CD14-positive monocyte (primary cell): ENCODE results near the gene USP3. TPM values are rescaled to one million over a fixed set of nuclear protein-coding genes. Genes with fewer than 3 reads are reported as not detected.

Source experiments
- DNase-seq, 3 donors: peaks; one replicate each; pipeline ENCODE4 v3.0.0-alpha.2; 2011 to 2022
- H2AFZ ChIP-seq: 2 replicates; pipeline ENCODE4 v1.6.0; 2012; ENCODE audit warnings: mild to moderate bottlenecking, low read depth, low read length, inconsistent platforms; ENCODE audit not compliant: insufficient read depth, poor library complexity, severe bottlenecking
- H3K27ac ChIP-seq, 2 donors: 1 replicate in 1 of 2; 2 replicates in 1 of 2; pipeline ENCODE4 v1.5.1; 2012 to 2013; ENCODE audit warnings: low read length in 2 of 2, control low read depth in 1 of 2, inconsistent platforms in 1 of 2, low read depth in 1 of 2, mild to moderate bottlenecking in 1 of 2
- H3K27me3 ChIP-seq, 2 donors: one replicate each; pipeline versions ENCODE4 v1.6.0 to v1.6.1; 2011 to 2013; ENCODE audit warnings: low read length in 2 of 2; ENCODE audit not compliant: control insufficient read depth in 2 of 2, insufficient read depth in 2 of 2
- H3K36me3 ChIP-seq, 2 donors: replicated peaks in 1 of 2; 1 replicate in 1 of 2; 2 replicates in 1 of 2; pipeline versions ENCODE4 v1.5.1 to v1.6.1; 2012 to 2013; ENCODE audit warnings: low read length in 2 of 2, control low read depth in 1 of 2, inconsistent platforms in 1 of 2, mild to moderate bottlenecking in 1 of 2; ENCODE audit not compliant: insufficient read depth in 2 of 2, control insufficient read depth in 1 of 2
- H3K4me1 ChIP-seq, 2 donors: 1 replicate in 1 of 2; 2 replicates in 1 of 2; pipeline versions ENCODE4 v1.5.1 to v1.6.1; 2012 to 2013; ENCODE audit warnings: low read length in 2 of 2, control low read depth in 1 of 2, inconsistent platforms in 1 of 2, mild to moderate bottlenecking in 1 of 2, moderate library complexity in 1 of 2; ENCODE audit not compliant: insufficient read depth in 2 of 2, control insufficient read depth in 1 of 2
- H3K4me2 ChIP-seq: replicated peaks from 2 replicates; pipeline ENCODE3; 2012; ENCODE audit warnings: low read length, moderate library complexity, mild to moderate bottlenecking; ENCODE audit not compliant: poor library complexity, severe bottlenecking; ENCODE audit errors: extremely low read depth
- H3K4me3 ChIP-seq, 3 experiments: fragments of 200-600 bp in 1 of 3; sonication (generic) in 1 of 3; replicated peaks in 1 of 3; 1 replicate in 2 of 3; 2 replicates in 1 of 3; pipeline ENCODE4 v1.5.1; 2011 to 2013; ENCODE audit warnings: low read length in 3 of 3, mild to moderate bottlenecking in 3 of 3, control low read depth in 2 of 3, low read depth in 2 of 3, inconsistent platforms in 1 of 3, moderate library complexity in 1 of 3
- H3K79me2 ChIP-seq: 2 replicates; pipeline ENCODE4 v1.6.0; 2012; ENCODE audit warnings: mild to moderate bottlenecking, control low read depth, inconsistent platforms, low read length, moderate library complexity; ENCODE audit not compliant: insufficient read depth
- H3K9ac ChIP-seq: 2 replicates; pipeline ENCODE4 v1.6.0; 2017; ENCODE audit warnings: low read length, mild to moderate bottlenecking; ENCODE audit not compliant: insufficient read depth, poor library complexity, severe bottlenecking
- H3K9me3 ChIP-seq, 2 donors: replicated peaks in 1 of 2; 1 replicate in 1 of 2; 2 replicates in 1 of 2; pipeline versions ENCODE4 v1.5.1 to v1.6.1; 2012 to 2013; ENCODE audit warnings: low read length in 2 of 2, control low read depth in 1 of 2; ENCODE audit not compliant: control insufficient read depth in 1 of 2, insufficient read depth in 1 of 2
- H4K20me1 ChIP-seq: 2 replicates; pipeline ENCODE4 v1.6.0; 2012; ENCODE audit warnings: mild to moderate bottlenecking, low read length, control low read depth, moderate library complexity; ENCODE audit not compliant: insufficient read depth
- H3K27ac Mint-ChIP-seq, 7 donors: one replicate each; pipeline ENCODE4 v1.8.0; 2020; ENCODE audit warnings: mild to moderate bottlenecking in 7 of 7, mixed read lengths in 7 of 7, moderate library complexity in 6 of 7, inconsistent platforms in 2 of 7
- H3K27me3 Mint-ChIP-seq, 3 donors: one replicate each; pipeline ENCODE4 v1.8.0; 2021 to 2022; ENCODE audit warnings: low read depth in 3 of 3, mild to moderate bottlenecking in 3 of 3, mixed read lengths in 3 of 3, moderate library complexity in 3 of 3, inconsistent platforms in 1 of 3
- H3K36me3 Mint-ChIP-seq, 2 donors: one replicate each; pipeline ENCODE4 v1.8.0; 2020; ENCODE audit warnings: mixed read lengths in 2 of 2, inconsistent platforms in 1 of 2, mild to moderate bottlenecking in 1 of 2
- H3K4me1 Mint-ChIP-seq: one replicate; pipeline ENCODE4 v1.8.0; 2020; ENCODE audit warnings: mild to moderate bottlenecking, mixed read lengths
- H3K4me3 Mint-ChIP-seq, 2 donors: one replicate each; pipeline ENCODE4 v1.8.0; 2020; ENCODE audit warnings: mild to moderate bottlenecking in 2 of 2, mixed read lengths in 2 of 2, moderate library complexity in 1 of 2
- H3K9me3 Mint-ChIP-seq, 7 donors: one replicate each; pipeline ENCODE4 v1.8.0; 2020 to 2022; ENCODE audit warnings: mixed read lengths in 7 of 7, mild to moderate bottlenecking in 6 of 7, moderate library complexity in 6 of 7, inconsistent platforms in 2 of 7
- CTCF ChIP-seq: fragments of 200-600 bp; IDR thresholded peaks from one replicate; pipeline ENCODE4 v1.8.0; 2022; ENCODE audit warnings: antibody characterized with exemption, mild to moderate bottlenecking
- WGBS: methylation state at CpG from one replicate; pipeline ENCODE4 v1.1.5; 2013; ENCODE audit warnings: missing lambda C conversion rate; ENCODE audit not compliant: insufficient coverage; 5-methylcytosine and 5-hydroxymethylcytosine counted together
- intact Hi-C, 2 donors: fragments of 100-400 bp; cut with micrococcal nuclease; formaldehyde crosslinking; loops; one replicate each; pipeline versions ENCODE4 v1.15.0 to v1.15.1; 2023
- polyA plus RNA-seq, 3 donors: library from polyadenylated mRNA; depleted of rRNA in 1 of 3; unstranded in 2 of 3; stranded (reverse) in 1 of 3; fragments of 300-500 nt in 2 of 3; fragments of >200 nt in 1 of 3; fragmentation: Illumina TruSeq in 2 of 3; gene quantifications; 1 replicate in 2 of 3; 2 replicates in 1 of 3; pipeline ENCODE4 v1.2.3, GENCODE V29; 2012 to 2021

Gene USP3
- polyA plus RNA-seq, 3 donors, result 91.4 to 167 (median 122) TPM

DNA sequence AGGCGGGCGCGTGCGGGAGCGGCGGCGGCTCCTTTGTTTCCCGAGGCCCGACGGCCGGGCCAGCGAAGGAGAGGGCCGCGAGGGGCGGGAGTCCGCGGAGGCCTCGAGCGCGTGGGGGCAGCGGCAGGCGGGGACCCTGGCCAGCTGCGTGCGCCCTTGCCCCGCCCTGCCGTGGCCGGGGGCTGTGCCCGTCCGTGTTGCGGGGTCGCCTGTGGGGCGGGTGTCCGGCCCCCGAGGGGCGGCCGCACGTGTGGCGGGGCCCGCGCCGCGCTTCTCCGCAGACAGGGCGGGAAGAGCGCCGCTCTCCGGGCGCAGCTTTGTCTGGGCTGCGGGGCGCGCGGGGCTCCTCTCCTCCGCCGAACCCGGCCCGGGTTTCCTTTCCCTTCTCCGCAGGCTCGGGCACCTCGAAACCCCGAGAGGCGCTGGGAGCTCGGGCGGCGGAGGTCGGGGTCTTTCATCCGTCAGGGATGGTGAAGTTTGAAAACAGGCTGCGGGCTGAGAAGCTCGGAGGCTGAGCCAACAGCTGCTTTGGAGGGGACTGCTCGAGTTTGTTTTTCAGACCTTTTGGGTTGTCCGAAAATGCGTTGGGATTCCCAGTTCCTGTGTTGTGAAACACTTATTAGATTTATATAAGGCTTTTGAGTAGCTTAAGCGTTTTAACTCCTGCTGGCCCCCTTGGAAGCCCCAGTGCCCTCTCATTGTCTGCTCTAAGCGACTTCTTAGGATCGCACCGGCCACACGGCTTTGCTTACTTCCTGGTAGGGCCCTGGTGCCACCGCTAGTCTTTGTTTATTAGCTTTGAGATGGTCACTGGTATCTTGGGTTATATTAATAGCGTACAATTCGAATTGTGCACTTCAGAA lies 817 bp downstream of the USP3 start:
- Mint-ChIP-seq H3K4me1 (peaks cover 71% of the 10 kb centered on the region), H3K36me3 (peaks cover 9 to 12% of the 10 kb centered on the region in 2 donors), H3K4me3 (peak overlapping the region; percentile 89 to 93), H3K9me3 (peaks cover 0 to 2% (median 0%) of the 10 kb centered on the region in 7 donors), H3K27me3 (peaks cover 0 to 4% (median 0%) of the 10 kb centered on the region in 3 donors), H3K27ac (peak overlapping the region; percentile 90 to 96 (median 93))
- H3K4me2 ChIP-seq, result peak overlapping the region; percentile 91
- no peaks in the 10 kb centered on the region for H3K36me3 ChIP-seq
- no peak overlapping the region for H2AFZ ChIP-seq
- peak overlapping the region; percentile 92 to 96 (median 94) for H3K4me3 ChIP-seq
- WGBS, result under 1% methylated on average over 71 of the region's 79 CpGs
- DNase-seq, result peak in 2 of 3 donors; percentile 61 to 78
- intact Hi-C loops, result loop anchor here (2.0 to 10.0 kb wide), 5 partner anchors 14 to 952 kb away; no protein-coding TSS in a partner anchor
- no peaks in the 10 kb centered on the region for H3K9me3 ChIP-seq
- no peaks in the 10 kb centered on the region for H3K27me3 ChIP-seq
- peaks cover 77% of the 10 kb centered on the region for H3K79me2 ChIP-seq
- peaks cover 47% of the 10 kb centered on the region for H4K20me1 ChIP-seq
- peak overlapping the region; percentile 89 for H3K9ac ChIP-seq
- H3K27ac ChIP-seq, result peak overlapping the region; percentile 89 to 98
- TF ChIP-seq CTCF, result peak; percentile 26
- H3K4me1 ChIP-seq, result peaks cover 74 to 83% of the 10 kb centered on the region in 2 donors

- no peak for DNase-seq
- H3K4me3 ChIP-seq, result peak overlapping the region; percentile 92 to 96 (median 94)
- H3K27ac ChIP-seq, result peak overlapping the region; percentile 89 to 98
- no peaks in the 10 kb centered on the region for H3K27me3 ChIP-seq
- intact Hi-C loops, result loop anchor here (2.0 to 10.0 kb wide), 4 partner anchors 15 to 311 kb away; no protein-coding TSS in a partner anchor
- H3K27ac Mint-ChIP-seq, result peak overlapping the region; percentile 90 to 96 (median 93)
- peak; percentile 18 for TF ChIP-seq CTCF
- H3K27me3 Mint-ChIP-seq, result peaks cover 0 to 2% (median 0%) of the 10 kb centered on the region in 3 donors
- H3K9me3 ChIP-seq, result no peaks in the 10 kb centered on the region
- H3K36me3 Mint-ChIP-seq, result peaks cover 9 to 12% of the 10 kb centered on the region in 2 donors
- 27% methylated on average over 5 of the region's 8 CpGs for WGBS
- H4K20me1 ChIP-seq, result peaks cover 53% of the 10 kb centered on the region
- peak overlapping the region; percentile 89 to 93 for H3K4me3 Mint-ChIP-seq
- peaks cover 82% of the 10 kb centered on the region for H3K79me2 ChIP-seq
- peak overlapping the region; percentile 91 for H3K4me2 ChIP-seq
- H3K36me3 ChIP-seq, result no peaks in the 10 kb centered on the region
- H3K9me3 Mint-ChIP-seq, result peaks cover 0 to 2% (median 0%) of the 10 kb centered on the region in 7 donors
- H3K9ac ChIP-seq, result peak overlapping the region; percentile 89
- H3K4me1 Mint-ChIP-seq, result peaks cover 71% of the 10 kb centered on the region
- H2AFZ ChIP-seq, result no peak overlapping the region
- H3K4me1 ChIP-seq, result peaks cover 74 to 83% of the 10 kb centered on the region in 2 donors
Measured at GRCh38 chr15:63505842-63506222, 1.4 kb downstream of the USP3 start.
